Measurements from ENCODE around the gene UMODL1. TPM values are rescaled to one million over a fixed set of nuclear protein-coding genes. Genes with fewer than 3 reads are reported as not detected.
A peak's percentile ranks its signal among the peaks of the same experiment; 100 is the strongest.

Gene UMODL1
- total RNA-seq, 1 donor from 2014 or later: not detected

DNA sequence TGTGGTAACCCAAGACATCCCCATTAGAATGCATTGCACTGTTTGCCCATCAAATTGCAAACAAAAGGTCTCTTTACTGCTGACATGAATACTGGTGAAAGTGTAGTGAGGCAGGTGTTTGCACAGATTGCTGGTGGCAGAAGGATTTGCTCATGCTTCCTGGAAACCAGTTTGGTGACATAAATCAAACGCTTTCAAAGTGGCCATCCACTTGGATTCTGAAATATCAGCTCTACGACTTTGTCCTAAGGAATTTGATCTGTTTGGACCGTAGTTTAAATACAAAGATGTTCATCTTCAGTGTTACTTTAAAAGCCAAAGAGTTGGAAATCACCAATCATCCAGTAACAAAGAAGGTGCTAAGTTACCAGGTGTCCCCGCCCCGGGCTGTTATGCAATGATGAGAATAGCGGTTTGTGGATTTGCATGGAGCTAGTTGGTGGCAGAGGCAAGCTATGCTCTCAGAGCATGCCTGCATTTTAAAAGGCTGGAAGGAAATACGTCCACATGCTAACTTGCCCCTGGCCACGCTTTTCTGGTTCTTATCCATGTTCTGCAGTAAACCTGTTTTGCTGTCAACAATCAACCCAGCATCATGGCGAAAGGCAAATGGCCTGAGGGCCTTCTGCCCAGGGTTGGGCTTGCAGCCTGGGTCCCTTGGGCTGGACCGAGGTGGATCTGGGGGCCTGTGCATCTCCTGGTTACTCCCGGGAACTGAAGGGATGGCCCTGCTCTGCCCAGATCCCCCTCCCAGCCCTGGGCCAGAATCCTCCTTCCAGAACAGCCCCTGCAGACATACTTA, 49.2 kb downstream of the UMODL1 start:
- DNase-seq (ENCODE audit: low spot score): no peak
- ATAC-seq: no peak
- intact Hi-C loops (cut with DNase I): no loop called here

DNA sequence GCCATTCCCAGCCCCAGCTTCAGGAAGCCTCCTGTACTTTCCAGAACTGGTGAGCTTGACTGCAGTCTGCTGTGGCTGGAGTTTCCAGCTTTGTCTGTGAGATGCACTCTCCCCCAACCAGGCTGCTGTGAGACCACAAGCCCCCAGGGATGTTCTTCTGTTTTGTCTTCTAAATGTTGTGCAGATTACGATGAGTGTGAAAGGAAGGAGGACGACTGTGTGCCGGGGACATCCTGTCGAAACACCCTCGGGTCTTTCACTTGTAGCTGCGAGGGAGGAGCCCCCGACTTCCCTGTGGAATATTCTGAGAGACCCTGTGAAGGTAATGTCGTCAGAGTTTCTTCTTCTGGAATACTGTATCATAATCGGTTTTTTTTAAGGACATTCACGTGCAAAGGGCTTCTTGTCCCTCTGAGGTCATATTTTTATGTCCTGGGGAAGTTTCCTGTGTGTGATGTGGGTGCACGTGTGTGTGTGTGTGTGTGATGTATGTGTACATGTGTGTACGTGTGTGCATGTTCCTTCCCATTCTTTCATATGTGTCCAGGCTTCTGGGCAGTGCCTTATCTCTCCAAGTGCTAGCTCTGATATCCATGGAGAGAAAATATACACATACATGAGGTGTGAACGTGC, 49.9 kb downstream of the UMODL1 start:
- ATAC-seq (no peak), DNase-seq (ENCODE audit: low spot score) (no peak)
- intact Hi-C loops (cut with DNase I): no loop called here

DNA sequence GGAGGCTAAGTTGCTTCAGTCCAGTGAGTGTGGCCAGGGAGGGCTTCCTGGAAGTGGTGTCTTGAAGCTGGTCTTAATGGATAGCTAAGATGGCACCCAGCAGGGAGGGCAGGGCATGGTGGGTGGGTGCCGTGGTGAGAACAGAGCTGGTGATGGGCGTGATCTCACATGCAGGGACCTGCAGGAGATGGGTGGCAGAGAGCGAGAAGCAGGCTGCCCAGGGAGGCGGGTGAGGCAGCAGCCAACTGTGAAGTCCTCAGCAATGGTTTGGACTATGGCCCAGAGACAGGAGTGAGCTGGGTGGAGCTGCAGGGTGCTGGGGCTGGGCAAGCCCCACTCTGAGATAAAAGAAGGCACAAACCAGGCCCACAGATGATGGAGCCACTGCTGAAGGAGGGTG, 50.7 kb downstream of the UMODL1 start:
- intact Hi-C loops (cut with DNase I): no loop called here
- DNase-seq (ENCODE audit: low spot score): no peak
- ATAC-seq: no peak

DNA sequence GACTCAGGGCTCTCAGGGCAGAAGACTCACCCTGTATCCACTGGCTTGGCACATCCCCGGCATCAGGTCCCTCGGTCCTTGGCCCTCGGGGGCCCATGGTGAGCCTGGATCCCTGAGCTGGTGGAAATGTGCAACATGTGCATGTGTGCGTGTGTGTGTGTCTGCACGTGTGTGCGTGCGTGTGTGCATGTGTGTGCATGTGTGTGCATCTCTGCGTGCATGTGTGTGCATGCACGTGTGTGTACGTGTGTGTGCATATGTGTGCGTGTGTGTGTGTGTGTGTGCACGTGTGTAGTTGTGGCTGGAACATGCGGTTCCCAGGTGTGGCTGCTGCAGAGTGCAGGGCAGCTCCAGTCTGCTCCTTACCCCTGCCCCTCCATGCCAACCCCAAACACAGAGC, 51.3 kb downstream of the UMODL1 start:
- intact Hi-C loops (cut with DNase I): no loop called here
- ATAC-seq (no peak), DNase-seq (ENCODE audit: low spot score) (no peak)

DNA sequence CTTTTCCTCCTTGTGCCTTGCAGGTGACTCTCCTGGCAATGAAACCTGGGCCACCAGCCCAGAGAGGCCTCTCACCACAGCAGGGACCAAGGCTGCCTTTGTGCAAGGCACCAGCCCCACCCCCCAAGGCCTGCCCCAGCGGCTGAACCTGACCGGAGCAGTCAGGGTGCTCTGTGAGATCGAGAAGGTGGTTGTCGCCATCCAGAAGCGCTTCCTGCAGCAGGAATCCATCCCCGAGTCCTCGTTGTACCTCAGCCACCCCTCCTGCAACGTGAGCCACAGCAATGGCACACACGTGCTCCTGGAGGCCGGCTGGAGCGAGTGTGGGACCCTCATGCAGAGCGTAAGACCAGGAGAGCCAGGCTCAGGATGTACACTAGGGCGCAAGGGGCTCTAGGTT, 51.7 kb downstream of the UMODL1 start:
- DNase-seq (ENCODE audit: low spot score) (no peak), ATAC-seq (no peak)
- intact Hi-C loops (cut with DNase I): no loop called here

DNA sequence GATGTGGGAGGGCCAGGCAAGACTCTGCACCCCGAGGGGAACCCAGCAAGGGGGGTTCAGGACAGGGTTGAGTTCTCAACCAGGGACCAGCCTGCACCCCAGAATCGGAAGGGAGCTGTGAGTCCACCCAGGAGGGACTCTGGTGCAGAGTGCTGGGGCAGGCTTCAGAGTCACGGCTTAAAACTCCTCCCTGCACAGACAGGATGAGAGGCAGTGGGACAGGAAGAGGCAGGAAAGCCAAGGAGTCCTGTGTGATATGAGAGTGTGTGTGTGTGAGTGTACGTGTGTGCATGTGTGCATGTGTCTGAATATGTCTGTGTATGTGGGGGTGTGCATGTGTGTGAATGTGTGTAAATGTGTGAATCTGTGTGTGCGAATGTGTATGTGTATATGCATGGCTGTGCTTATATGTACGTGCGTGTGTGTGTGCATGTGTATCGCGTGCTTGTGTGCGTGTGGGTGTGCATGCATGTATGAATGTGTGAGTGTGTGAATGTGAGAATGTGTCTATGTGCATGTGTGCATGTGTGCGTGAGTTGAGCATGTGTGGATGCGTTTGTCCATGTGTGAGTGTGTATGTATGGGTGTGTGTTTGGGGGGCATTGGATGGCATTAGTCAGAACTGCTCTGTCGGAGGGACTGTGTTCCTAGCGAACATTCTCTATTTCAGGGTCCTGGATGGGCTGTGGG, 52.2 kb downstream of the UMODL1 start:
- ATAC-seq (no peak), DNase-seq (ENCODE audit: low spot score) (no peak)
- intact Hi-C loops (cut with DNase I): no loop called here

DNA sequence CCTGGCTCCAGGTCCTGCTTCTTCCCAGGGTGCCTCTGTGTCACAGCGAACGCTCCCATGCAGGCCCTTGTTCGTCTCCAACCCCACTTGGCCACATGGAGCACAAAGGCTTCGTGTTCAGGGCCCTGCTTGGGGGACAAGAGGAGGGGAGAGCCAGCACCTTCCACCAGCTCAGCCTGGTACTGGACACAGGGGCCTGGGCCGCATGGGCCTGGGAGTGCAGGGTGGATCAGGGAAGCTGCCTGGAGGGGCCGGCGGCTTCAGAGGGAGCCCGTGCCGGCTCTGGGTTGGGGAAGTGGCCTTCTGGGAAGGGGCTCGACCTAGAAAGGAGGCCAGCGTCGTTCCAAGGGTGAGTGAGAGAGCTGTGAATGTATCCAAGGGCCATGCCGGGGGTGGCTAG, 53.0 kb downstream of the UMODL1 start:
- DNase-seq (ENCODE audit: low spot score): no peak
- no peak for ATAC-seq
- intact Hi-C loops (cut with DNase I): no loop called here

DNA sequence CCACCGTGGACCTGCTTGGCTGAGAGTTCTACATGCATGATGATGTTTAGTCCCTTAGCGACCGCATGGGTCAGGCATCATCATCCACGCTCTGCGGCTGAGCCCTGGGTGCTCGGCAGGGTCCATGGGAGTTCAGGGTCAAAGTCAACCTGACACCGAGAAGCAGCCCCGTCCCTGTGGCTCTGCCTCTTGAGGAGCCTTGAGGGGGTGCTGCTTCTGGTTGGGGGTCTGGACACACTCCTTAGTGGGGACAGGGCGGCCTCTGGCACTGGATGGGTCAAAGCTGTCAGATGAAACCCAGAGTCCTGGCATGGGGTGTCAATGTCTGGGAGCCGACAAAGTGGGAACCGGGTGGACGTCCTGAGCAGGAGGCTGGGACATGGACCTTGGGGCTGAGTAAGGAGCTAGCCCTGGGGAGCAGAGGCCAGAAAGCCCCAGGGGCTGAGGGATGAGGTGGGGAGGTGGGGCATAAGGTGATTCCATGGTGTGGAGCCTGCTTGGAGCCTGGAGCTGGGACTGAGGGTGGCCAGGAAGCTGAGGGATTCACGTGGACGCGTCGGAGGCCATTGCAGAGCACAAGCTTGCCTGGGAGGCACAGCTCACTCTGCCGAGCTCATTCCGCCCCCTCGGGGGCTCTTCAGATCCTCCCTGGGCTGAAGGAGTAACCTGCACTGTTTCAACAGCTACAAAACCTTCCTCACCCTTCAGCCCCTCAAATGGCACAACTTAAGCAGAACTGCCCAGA, 53.9 kb downstream of the UMODL1 start:
- ATAC-seq (no peak), DNase-seq (ENCODE audit: low spot score) (no peak)
- intact Hi-C loops (cut with DNase I): no loop called here

DNA sequence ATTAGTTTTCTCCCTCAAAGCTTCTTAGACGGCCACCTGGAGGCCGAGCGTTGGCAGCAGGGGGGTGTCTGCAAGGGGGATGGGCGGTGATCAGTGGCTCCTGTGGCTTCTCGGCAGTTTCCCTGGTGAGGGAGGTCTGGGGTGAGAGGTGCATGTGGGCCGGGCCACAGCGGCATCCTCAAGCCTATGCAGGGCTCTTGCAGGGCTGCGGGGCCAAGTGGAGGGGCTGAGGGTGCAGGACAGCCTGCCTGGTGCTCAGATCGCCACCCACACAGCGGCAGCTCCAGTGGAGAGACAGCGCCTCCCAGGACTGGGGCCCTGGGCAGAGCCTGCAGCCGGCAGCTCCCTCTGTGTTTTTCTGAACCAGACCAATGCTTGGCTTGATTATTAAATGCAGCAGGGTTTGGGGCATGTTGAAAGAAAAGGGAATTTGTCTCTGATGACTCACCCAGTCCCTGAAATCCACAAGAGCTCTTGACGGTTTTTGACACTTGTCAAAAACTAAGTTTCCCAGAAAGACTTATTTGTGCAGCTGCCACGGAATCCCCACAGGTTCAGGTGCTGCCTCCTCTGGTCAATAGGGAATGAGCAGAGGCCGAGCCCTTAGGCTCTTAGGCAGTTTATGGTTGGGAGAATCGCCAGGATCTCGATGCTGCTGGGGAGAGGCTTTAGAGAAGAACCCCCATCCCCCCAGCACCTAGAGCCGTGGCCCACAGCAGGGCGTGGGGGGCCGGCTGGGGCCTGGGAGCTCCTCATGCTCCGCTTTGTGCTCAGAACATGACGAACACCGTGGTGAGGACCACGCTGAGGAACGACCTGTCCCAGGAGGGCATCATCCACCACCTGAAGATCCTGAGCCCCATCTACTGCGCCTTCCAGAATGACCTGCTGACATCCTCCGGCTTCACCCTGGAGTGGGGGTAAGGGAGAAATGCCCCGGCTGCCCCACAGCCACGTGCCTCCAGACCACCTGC, 54.7 kb downstream of the UMODL1 start:
- ATAC-seq: peak; percentile 20
- intact Hi-C loops (cut with DNase I): no loop called here

DNA sequence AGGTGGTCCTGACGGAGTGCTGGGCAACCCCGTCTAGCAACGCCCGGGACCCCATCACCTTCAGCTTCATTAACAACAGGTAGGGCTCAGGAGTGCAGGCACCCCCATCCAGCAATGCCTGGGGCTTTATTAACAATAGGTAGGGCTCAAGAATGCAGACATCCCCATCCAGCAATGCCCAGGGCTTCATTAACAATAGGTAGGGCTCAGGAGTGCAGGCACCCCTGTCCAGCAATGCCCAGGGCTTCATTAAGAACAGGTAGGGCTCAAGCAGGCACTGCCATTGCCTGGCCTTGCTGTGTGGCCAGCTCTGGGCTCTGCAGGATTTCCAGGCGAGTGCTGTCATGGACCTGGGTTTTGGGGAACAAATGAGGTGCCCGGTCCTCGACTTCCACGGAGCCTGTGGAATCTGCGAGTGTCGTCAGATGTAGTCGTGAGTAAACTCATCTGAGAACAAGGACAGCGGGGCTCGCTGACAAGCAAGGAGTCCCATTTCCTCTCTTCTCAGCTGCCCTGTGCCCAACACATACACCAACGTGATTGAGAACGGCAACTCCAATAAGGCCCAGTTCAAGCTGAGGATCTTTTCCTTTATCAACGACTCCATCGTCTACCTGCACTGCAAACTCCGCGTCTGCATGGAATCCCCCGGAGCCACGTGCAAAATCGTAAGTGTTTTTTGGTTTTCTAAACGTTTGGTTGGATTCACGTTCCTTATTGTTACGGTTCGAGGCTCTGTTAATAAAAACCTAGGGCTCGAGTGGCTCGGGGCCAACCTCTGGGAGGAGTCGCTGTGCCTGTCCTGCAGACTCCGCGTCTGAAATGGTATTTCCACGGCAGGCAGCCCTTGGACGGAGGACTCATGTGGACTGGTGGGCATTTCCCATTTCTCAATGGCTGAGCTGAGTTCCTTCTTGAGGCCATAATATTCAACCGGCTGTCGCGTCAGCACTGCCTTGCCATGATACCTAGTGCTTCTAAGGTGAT, 56.3 kb downstream of the UMODL1 start:
- intact Hi-C loops (cut with DNase I): no loop called here
- no peak for ATAC-seq
- no peak for DNase-seq (ENCODE audit: low spot score)

More for the DNA sequence above, 54.7 kb downstream of the UMODL1 start:
- no peak for DNase-seq (ENCODE audit: low spot score)

DNA sequence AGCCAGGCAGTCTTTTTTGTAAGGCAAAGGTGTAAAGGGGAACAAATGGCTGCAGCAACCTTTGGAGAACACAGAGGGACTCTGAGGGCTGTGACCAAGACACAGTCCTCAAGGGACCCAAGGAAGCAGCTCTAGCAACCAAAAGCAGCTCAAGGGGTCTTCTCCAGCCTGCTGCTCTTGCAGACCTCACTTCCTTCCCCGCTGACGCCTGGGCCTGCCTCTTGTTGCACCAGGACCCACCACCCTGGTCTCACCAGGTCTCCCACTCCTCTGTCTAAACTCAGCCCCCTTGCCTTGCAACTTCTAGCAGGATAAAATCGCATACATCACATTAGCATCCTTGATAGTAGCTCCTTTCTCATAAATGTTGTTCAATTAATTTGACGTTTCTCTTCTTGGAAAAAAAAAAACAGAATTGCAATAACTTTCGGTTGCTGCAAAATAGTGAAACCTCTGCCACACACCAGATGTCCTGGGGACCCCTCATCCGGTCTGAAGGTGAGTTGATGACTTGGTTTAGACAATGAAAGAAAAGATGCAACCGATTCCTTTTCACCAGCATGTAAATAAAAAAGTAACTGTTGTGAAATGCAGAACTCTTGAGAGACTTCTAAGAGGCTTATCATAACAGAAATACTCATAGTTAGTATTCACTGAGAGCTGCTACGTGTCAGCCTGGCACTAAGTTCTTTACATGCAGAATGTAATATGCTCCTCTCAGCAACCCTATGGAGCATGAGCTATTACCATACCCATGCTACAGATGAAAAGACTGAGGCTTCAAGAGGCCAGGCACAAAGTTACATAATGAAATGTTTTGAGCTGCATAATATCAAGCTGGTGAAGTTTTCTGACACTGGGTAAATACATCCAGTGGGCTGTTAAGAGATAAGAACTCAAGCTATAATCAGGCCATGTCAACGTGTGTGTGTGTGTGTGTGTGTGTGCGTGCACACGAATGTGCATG, 58.5 kb downstream of the UMODL1 start:
- ATAC-seq (no peak), DNase-seq (ENCODE audit: low spot score) (no peak)
- intact Hi-C loops (cut with DNase I): no loop called here

DNA sequence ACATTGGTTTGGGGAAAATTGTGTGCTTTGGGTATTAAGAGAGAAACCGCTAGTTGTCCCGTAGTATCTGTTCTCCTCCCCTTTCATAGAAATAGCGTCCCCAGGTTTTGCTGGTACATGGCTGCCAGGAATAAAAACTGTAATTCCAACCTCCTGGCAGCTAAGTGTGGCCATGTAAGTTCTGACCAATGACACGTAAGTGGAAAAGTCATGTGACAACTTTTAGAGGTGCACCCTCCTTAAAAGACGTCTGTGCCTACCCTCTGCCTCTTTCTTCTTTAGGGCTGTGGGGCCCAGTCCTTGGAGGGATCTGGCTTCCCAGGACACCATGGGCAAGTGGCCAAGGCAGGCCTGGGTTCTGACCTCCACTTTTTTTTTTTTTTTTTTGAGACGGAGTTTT, 59.3 kb downstream of the UMODL1 start:
- intact Hi-C loops (cut with DNase I): no loop called here
- DNase-seq (ENCODE audit: low spot score) (no peak), ATAC-seq (no peak)

DNA sequence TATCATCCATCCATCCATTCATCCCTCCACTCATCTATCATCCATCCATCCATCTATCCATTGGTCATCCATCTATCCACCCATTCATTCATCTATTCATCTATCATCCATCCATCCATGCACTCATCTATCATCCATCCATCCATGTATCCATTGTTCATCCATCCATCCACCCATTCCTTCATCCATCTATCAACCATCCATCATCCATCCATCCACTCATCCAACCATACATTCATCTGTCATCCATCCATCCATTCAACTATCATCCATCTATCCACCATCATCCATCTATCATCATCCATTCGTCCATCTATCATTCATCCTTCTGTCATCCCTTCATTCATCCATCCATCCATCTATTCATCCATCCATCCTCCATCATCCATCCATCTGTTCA, 61.1 kb downstream of the UMODL1 start:
- ATAC-seq (no peak), DNase-seq (ENCODE audit: low spot score) (no peak)
- intact Hi-C loops (cut with DNase I): no loop called here

DNA sequence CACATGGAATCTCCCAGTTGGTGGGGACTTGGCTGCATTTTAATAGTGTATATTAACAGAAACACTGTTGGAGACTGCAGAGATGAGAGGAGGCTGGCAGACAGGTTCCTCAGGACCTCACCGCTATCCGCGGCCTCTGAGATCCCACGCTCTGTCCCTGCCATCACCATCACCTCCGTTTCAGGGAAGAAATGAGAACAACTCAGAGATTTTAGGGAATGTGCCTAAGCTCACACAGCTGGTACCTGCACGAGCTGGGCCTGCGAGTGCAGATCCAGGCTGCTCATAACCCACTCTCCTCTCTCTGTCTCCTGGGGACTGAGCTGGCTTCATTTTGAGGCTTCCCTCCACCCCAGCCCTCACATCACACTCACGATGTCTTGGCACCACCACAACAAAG, 62.0 kb downstream of the UMODL1 start:
- ATAC-seq (no peak), DNase-seq (ENCODE audit: low spot score) (no peak)
- intact Hi-C loops (cut with DNase I): no loop called here

DNA sequence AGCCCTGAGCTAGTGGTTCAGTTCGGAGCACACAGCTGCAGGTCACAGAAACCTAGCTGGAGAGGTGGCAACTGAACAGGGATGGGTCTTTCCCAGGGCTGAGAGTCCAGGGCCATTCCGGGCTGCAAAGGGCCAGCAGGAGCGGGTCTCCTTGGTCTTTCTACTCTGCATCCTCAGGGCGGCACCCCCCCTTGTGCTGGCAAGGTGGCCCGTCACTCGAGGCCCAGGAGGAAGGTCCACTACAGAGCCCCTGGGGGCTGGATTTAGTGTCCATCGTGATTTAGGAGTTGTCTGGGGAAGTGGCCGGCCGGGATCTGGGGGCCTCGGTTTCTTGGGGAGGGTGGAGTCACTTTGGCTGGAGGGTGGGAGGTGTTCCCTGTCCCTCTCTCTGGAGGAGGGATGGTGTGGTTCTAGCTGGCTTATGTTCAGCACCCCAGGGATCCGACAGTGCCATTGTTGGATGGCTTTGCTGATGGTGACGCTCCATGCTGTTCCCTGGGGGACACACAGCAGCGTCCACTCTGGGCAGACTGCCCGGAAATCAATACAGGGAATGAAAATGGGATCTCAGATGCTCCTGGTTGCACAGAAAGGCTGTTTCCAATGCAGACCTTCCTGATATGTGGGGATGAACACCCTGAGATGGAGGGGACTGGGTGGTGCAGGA, 64.4 kb downstream of the UMODL1 start:
- peak; percentile 35 for ATAC-seq
- no peak for DNase-seq (ENCODE audit: low spot score)
- intact Hi-C loops (cut with DNase I): no loop called here

Measured in sciatic nerve (tissue), 2 donors.